Activated CD8-positive, alpha-beta memory T cell treated with anti-CD3 and anti-CD28 coated beads, Interleukin-2, amount 50 U/mL, for 24 hours (primary cell): Measurements from ENCODE around the gene NINJ1.

ENCODE experiments used
- DNase-seq: peaks from one replicate; pipeline ENCODE4 v3.0.0-alpha.2; 2020; ENCODE audit errors: extremely low read depth

The NINJ1 gene

GRCh38 chr9:93134015-93134739, at the start of gene NINJ1:
Gene NINJ1, minus strand, starts transcription at chr9:93134251. Its CDS starts 34 bp downstream, at chr9:93134217.
- peak; percentile 62 for DNase-seq

- DNase-seq = no peak
Measured at GRCh38 chr9:93183131-93183662, 49.1 kb upstream of the NINJ1 start.

GRCh38 chr9:93182572-93182971, 48.5 kb upstream of the NINJ1 start:
- no peak for DNase-seq

DNA sequence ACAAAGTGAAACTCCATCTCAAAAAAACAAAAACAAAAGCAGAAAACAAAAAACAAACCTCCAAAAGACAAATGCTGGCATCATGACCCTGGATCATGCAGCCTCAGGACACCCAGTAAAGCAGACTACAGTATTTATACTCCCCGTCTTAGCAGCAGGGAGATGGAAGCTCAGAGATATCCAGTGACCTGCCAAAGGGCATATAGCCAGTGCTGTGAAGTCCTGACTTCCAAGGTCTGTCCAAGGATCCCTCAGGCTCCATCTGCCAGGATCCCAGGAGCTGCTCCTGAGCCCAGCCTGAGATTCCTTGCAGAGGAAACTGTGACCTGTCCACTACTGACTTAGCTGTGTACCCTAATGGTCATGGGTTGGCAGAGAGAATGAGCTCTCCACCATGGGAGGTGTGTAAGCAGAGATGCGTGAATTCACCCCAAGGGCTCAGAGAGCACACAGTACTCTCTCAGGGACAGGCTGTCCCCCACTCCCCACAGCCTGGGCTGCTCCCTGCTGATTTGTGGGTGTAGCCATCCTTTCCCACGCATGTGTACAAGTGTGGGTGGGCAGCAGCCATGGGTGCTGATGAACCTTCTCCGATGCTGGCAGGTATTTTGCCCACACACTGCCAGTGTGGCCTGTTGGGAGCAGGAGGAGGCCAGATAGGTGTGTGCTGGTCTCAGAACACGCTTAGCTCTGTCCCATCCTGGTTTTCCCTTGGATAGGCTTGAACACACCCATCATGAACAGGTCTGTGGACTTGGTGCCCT, 47.8 kb upstream of the NINJ1 start:
- no peak for DNase-seq

- DNase-seq = no peak
Measured at GRCh38 chr9:93180938-93181337, 46.9 kb upstream of the NINJ1 start.

DNA sequence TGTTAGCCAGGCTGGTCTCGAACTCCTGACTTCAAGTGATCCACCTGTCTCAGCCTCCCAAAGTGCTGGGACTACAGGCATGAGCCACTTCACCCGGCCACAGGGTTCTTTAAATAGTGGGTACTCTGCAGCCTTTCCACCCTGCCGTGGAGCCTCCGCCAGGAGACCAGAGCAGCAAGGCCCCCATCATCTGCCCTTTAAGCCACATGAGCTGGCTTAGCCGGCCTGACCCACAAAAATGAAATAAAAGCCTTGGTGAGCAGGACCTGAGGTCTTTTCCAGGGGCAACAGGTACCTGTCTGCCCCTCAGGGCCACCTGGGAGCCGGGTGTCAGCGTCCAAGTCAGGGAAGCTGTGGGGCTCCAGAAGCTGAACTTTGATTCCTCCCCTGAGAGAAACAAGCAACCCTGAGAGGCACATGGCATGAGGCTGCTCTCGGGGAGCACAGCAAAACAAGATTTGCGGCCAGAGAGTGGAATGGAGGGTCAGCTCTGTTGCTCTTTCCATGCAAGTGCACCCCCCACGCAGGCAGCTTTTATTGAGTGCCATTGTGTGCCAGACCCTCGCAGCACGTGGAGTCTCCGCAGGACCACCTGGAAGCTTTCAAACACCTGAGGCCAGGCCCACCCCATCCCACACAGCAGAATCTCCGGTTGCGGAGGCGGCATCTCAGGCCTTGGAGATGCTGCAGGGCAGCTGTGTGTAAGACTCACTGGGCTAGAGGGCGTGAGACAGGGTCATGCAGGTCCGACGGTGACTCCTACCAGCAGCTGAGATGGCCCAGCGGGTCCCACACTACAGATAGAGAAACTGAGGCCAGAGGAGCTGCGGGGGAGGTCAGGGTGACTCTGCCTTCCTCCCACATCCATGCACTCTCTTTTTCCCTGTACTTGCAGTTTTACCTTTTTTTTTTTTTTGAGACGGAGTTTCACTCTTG, 45.1 kb upstream of the NINJ1 start:
- DNase-seq = no peak

- DNase-seq = no peak
Measured at GRCh38 chr9:93177676-93178075, 43.6 kb upstream of the NINJ1 start.

DNA sequence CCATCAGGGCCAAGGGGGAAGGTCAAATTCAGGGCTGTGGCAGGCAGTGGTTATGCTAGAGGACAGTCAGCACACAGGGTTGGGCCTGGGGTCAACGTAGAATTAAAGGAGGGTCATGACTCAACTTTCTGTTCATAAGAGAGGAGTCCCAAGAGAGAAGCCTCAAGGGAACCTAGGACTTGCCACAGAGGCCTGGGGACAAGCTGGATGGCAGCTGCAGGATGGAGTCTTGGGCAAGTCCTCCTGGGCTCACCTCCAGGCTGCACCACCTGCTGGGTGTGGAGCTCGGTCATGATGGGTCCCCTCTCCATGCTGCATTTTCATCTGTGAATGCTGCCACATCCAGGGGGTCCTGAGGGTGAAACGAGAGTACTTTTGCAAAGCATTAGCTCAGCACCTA, 40.9 kb upstream of the NINJ1 start:
- DNase-seq = no peak

GRCh38 chr9:93173365-93174051, 39.5 kb upstream of the NINJ1 start:
- DNase-seq = no peak

DNA sequence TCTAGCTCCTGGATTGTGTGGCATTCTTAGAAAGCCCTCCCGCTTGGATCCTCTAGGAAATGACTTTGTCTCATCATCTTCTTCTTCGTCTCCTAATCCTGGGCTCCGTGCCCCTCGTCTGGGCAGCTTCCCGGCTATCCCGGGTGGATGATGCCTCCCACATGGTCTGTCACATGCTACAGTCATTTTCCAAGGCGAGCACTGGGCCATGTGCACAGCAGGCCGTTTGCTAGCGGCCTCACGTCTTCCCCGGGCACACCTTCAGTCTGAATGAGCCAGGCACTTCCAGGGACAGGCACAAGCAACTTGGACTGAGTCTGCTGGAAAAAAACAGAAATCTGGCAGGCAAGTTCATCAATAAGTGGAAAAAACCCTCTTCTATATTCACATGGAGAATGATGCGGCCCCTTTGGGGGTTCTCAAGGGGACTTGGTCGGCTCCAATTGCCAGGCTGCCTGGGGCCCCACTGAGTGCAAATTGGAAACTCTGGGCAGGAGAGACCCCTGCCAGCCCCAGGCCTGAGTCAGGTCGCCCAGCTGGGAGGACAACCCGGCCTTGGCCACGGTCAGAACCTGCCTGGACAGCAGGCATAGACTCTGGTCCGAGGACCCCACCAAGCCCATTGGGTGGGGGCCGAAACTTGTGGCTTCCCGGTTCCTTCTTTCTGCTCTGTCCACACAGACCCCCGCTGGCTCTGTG, 38.8 kb upstream of the NINJ1 start:
- DNase-seq = no peak

GRCh38 chr9:93171261-93171990, 37.4 kb upstream of the NINJ1 start:
- DNase-seq = no peak

DNA sequence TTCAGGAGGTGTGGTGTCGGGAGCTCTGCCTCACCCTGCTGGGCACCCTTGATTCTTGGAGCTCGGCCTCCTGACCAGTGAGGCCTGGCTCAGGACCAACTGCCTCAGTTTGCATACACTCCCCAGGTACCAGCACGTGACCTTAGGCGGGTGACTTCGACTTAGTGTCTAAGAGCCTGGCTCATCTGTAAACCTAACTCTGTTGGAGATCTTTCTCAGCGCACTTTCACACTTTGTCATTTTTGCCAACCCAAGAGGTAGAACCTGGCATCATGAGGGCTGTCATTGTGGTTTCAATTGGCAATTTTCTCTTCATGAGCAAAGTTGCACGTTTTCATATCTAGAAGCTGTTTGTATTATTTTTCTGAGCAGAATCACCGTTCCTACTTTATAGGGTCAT, 36.5 kb upstream of the NINJ1 start:
- DNase-seq = no peak

DNA sequence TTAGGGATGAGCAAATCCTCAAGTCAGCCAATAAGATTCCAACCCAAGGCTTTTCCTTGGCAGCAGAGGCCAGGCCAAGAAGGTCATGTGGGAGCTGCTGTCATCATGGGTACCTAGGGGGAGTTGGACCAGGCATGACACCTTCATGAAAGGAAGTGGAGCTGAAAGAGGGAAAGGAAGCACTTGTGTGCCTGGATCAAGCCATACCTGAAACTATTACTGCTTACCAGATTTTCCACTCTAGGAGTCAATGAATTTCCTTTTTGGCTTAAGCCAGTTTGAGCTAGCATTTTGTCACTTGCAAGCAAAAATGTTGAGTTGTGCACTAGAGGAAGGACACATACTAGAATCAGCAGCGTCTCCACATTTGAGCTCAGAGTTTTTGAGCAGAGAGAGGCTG, 35.4 kb upstream of the NINJ1 start:
- no peak for DNase-seq

GRCh38 chr9:93168581-93168980, 34.5 kb upstream of the NINJ1 start:
- no peak for DNase-seq

DNA sequence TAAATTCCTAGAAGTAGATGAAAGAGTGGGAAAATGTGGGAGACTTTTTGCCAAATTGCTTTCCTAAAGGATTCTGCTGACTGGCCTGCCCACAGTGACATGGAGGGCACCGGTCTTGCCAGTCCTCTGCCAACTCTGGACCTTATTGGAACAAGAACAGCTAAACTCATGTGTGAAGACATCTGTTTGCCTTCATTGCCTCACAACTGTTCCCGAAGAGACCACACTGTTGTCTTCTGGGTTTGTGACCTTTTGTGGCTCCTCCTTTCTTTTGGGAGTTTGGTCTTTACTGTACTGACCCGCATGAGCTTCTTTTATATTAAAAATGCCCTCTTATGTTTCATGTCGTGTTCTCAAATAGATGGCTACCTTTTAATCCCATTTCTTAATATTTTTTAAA, 33.8 kb upstream of the NINJ1 start:
- DNase-seq = no peak

DNA sequence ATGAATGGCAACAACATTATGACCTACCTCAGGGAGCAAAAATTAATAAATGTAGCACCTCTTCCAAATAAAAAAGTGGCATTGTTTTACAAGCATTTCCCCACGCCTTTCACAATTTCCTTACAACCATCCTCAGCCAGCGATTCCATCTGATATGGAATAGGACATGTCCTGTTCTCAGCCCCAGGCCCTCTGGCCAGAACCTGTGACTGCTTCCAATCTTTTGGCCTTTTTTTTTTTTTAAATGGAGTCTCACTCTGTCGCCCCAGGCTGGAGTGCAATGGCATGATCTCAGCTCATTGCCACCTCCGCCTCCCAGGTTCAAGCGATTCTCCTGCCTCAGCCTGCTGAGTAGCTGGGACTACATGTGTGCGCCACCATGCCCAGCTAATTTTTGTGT, 33.1 kb upstream of the NINJ1 start:
- DNase-seq = no peak

GRCh38 chr9:93166699-93167098, 32.6 kb upstream of the NINJ1 start:
- DNase-seq = no peak

DNA sequence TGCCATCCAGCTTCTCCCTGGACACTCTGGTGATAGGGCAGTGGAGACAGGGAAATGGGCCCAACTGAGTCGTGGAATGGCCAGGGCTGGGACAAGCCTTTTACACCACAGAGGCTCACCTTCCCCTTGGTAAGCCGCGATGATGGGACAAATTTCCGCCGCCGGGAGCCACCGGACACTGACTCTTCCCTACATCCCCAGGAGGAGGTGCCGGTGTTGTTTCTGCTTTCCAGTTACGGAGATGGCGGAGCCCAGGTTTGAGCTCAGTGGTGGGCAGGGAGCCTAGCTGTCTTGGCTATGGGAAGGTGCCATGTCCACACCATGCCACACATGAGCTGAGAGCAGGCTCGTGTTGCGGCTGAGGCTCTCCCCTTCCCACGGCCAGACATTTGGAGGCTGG, 30.0 kb upstream of the NINJ1 start:
- DNase-seq = no peak

GRCh38 chr9:93161786-93162562, 27.9 kb upstream of the NINJ1 start:
- no peak for DNase-seq
